HL-60 (cell line): Measurements from ENCODE around the gene GAS2L2.
A peak's percentile ranks its signal among the peaks of the same experiment; 100 is the strongest.

ENCODE experiments used
- DNase-seq, 2 experiments: peaks; one replicate each; pipeline ENCODE4 v3.0.0-alpha.2; 2010 to 2020; ENCODE audit warnings: low read depth in 1 of 2, low spot score in 1 of 2
- H3K27ac ChIP-seq: fragments of 250-450 bp; sonication (Bioruptor Pico); replicated peaks from 2 replicates; pipeline ENCODE4 v1.5.1; 2020; ENCODE audit warnings: mild to moderate bottlenecking, moderate library complexity
- H3K27me3 ChIP-seq: fragments of 250-450 bp; sonication (Bioruptor Pico); 2 replicates; pipeline ENCODE4 v1.5.1; 2021; ENCODE audit warnings: mild to moderate bottlenecking, moderate library complexity; ENCODE audit not compliant: insufficient read depth, poor library complexity, severe bottlenecking
- H3K4me3 ChIP-seq: replicated peaks from 2 replicates; pipeline ENCODE4 v1.5.1; 2011; ENCODE audit warnings: mild to moderate bottlenecking, control low read depth, low read length; ENCODE audit not compliant: insufficient read depth
- CTCF ChIP-seq: IDR thresholded peaks from one replicate; pipeline ENCODE4 v1.5.1; 2011; ENCODE audit warnings: low read length, control low read depth, inconsistent platforms; ENCODE audit not compliant: insufficient read depth
- GABPA ChIP-seq: IDR thresholded peaks from 2 replicates; pipeline ENCODE4 v1.6.1; 2012; ENCODE audit warnings: low read depth
- POLR2AphosphoS5 ChIP-seq: IDR thresholded peaks from 2 replicates; pipeline ENCODE4 v1.6.1; 2012; ENCODE audit warnings: low read depth
- REST ChIP-seq: IDR thresholded peaks from 2 replicates; pipeline ENCODE4 v1.6.1; 2012; ENCODE audit warnings: low read depth; ENCODE audit not compliant: insufficient replicate concordance
- SPI1 ChIP-seq: IDR thresholded peaks from 2 replicates; pipeline ENCODE4 v1.6.1; 2012; ENCODE audit warnings: low read depth, mild to moderate bottlenecking, borderline replicate concordance

Gene GAS2L2

GRCh38 chr17:35748979-35749378, 4.1 kb downstream of the GAS2L2 start:
- Histone ChIP-seq H3K27ac (no peak overlapping the region), H3K4me3 (no peak overlapping the region), H3K27me3 (peaks cover 28% of the 10 kb centered on the region)
- TF ChIP-seq CTCF: no peak
- no peak for TF ChIP-seq GABPA
- TF ChIP-seq POLR2AphosphoS5: no peak
- no peak for TF ChIP-seq REST
- TF ChIP-seq SPI1: no peak
- DNase-seq: no peak

- no peak for DNase-seq
- H3K27me3 ChIP-seq: peaks cover 28% of the 10 kb centered on the region
- no peak for TF ChIP-seq REST
- TF ChIP-seq CTCF: no peak
- no peak for TF ChIP-seq SPI1
- no peak for TF ChIP-seq GABPA
- H3K27ac ChIP-seq: no peak overlapping the region
- H3K4me3 ChIP-seq: no peak overlapping the region
Measured at GRCh38 chr17:35748341-35748841, 4.6 kb downstream of the GAS2L2 start.

- peaks cover 25% of the 10 kb centered on the region for H3K27me3 ChIP-seq
- H3K4me3 ChIP-seq: no peak overlapping the region
- peak; percentile 47 to 65 for DNase-seq
- TF ChIP-seq POLR2AphosphoS5 (no peak), SPI1 (no peak), GABPA (no peak), CTCF (peak; percentile 68), REST (no peak)
- H3K27ac ChIP-seq: no peak overlapping the region
Measured at GRCh38 chr17:35747540-35748017, 5.5 kb downstream of the GAS2L2 start.
